Ovary (tissue), 9 donors: ENCODE results near the gene MDC1. TPM values are rescaled to one million over a fixed set of nuclear protein-coding genes. Genes with fewer than 3 reads are reported as not detected.
"Not testable (repeated sequence)": the region's sequence is repeated elsewhere in the genome, so short reads cannot be mapped to it uniquely, and the experiment has no call there.

Experiments
- DNase-seq, 5 donors: peaks; one replicate each; pipeline ENCODE4 v3.0.0-alpha.2; 2019 to 2020
- H3K27ac ChIP-seq, 2 donors: fragments of 200-600 bp; one replicate each; pipeline versions ENCODE4 v1.5.1 to v1.8.0; 2019 to 2022
- H3K27me3 ChIP-seq: fragments of 200-600 bp; one replicate; pipeline ENCODE4 v1.8.0; 2022
- H3K36me3 ChIP-seq: fragments of 200-600 bp; sonication (generic); one replicate; pipeline ENCODE4 v1.5.1; 2019
- H3K4me1 ChIP-seq: one replicate; pipeline ENCODE4 v1.8.1; 2013; ENCODE audit warnings: mild to moderate bottlenecking, moderate library complexity; ENCODE audit not compliant: insufficient read depth
- H3K4me3 ChIP-seq: fragments of 200-600 bp; sonication (generic); one replicate; pipeline ENCODE4 v1.5.1; 2017
- H3K9me3 ChIP-seq, 2 donors: fragments of 200-600 bp in 1 of 2; sonication (generic) in 1 of 2; one replicate each; pipeline versions ENCODE4 v1.5.1 to v1.8.1; 2013 to 2019; ENCODE audit warnings: mild to moderate bottlenecking in 1 of 2, moderate library complexity in 1 of 2
- EP300 ChIP-seq: sonication (generic); formaldehyde crosslinking; IDR thresholded peaks from one replicate; pipeline ENCODE4 v1.6.1; 2017; ENCODE audit warnings: antibody characterized with exemption
- POLR2A ChIP-seq: fragments of 450-650 bp; IDR thresholded peaks from one replicate; pipeline ENCODE4 v1.6.1; 2017; ENCODE audit warnings: antibody characterized with exemption, mild to moderate bottlenecking, moderate library complexity
- WGBS, 3 donors: extraction: QIAGEN DNeasy Blood & Tissue Kit in 1 of 3; methylation state at CpG; one replicate each; pipeline versions ENCODE4 v1.1.5 to v1.1.7; 2013 to 2017; 5-methylcytosine and 5-hydroxymethylcytosine counted together
- intact Hi-C, 4 donors: fragments of 100-400 bp; cut with DNase I; formaldehyde crosslinking; loops; one replicate each; pipeline versions ENCODE4 v1.11.0 to v1.15.1; 2022 to 2023
- polyA plus RNA-seq, 2 donors: library from polyadenylated mRNA; stranded (reverse); fragments of 200-250 nt in 1 of 2; fragments of 350-450 nt in 1 of 2; fragmentation: Illumina TruSeq in 1 of 2; extraction: RNeasy Lipid Tissue Mini Kit (QIAGEN cat#74804) in 1 of 2; gene quantifications; one replicate each; pipeline ENCODE4 v1.2.3, GENCODE V29; 2013 to 2014
- total RNA-seq, 7 donors: library from RNA; depleted of rRNA in 2 of 7; stranded (reverse); fragments of >200 nt in 2 of 7; fragmentation: NEBNext Ultra II Directional in 3 of 7; extraction: Animal tissue kit (Norgen Biotek cat#: 25700) in 3 of 7; gene quantifications; one replicate each; pipeline versions ENCODE4 v1.1.0 to v1.2.4, GENCODE V29; 2016 to 2023
- TF ChIP-seq, protein P1 (sequence below), 3 donors: fragments of 450-650 bp in 2 of 3; fragments of 200-600 bp in 1 of 3; IDR thresholded peaks; one replicate each; pipeline versions ENCODE4 v1.5.1 to v1.8.0; 2016 to 2022; ENCODE audit warnings: antibody characterized with exemption in 3 of 3, mild to moderate bottlenecking in 1 of 3
- donor health status: DM: no; HTN: no; CAD: no; lungs with moderate emphysema.
- donor health status: DM: no; HTN: no; CAD: no.
- donor health status: Bipolar disorder and iron deficiency.
- donor health status: DM: yes; HTN: yes; CAD: no.
- donor health status: DM: no; HTN: no; CAD: no.
- donor health status: DM: yes; HTN: yes; CAD: no.

The MDC1 gene
- total and polyA plus RNA-seq, 9 donors: 13.1 to 62.5 (median 39.2) TPM

DNA sequence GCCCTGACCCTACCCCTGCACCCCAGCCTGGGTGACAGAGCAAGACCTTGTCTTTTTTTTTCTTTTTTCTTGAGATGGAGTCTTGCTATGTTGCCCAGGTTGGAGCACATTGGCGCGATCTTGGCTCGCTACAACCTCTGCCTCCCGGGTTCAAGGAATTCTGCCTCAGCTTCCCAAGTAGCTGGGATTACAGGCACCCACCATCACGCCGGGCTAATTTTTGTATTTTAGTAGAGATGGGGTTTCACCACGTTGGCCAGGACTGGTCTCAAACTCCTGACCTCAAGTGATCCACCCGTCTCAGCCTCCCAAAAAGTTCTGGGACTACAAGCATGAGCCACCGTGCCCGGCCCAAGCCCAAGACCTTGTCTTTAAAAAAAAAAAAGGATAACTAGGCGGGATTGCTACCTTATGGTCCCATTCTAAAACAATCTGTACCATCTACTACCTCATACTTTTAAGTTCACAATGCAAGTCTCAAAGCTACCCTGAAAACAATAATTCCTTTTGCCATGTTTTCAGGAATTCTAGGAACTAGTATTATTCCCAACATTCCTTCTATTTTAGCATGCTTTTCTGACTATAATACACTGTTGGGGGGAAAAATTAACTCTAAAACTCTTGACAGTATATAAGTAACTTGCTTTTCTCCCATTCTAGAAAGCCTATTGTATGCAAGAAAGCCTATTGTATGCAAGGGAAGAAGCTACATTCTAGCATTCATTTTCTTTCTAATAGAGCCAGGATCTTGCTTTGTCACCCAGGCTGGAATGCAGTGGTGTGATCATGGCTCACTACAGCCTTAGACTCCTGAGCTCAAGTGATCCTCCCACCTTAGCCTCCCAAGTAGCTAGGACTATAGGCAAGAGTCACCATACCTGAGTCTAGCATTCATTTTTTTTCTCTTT lies 9.7 kb upstream of the MDC1 start:
- Histone ChIP-seq H3K36me3 (no peaks in the 10 kb centered on the region), H3K9me3 (no peaks in the 10 kb centered on the region), H3K4me1 (no peaks in the 10 kb centered on the region), H3K4me3 (no peak overlapping the region), H3K27me3 (no peaks in the 10 kb centered on the region), H3K27ac (no peak overlapping the region)
- TF ChIP-seq, protein P1, sequence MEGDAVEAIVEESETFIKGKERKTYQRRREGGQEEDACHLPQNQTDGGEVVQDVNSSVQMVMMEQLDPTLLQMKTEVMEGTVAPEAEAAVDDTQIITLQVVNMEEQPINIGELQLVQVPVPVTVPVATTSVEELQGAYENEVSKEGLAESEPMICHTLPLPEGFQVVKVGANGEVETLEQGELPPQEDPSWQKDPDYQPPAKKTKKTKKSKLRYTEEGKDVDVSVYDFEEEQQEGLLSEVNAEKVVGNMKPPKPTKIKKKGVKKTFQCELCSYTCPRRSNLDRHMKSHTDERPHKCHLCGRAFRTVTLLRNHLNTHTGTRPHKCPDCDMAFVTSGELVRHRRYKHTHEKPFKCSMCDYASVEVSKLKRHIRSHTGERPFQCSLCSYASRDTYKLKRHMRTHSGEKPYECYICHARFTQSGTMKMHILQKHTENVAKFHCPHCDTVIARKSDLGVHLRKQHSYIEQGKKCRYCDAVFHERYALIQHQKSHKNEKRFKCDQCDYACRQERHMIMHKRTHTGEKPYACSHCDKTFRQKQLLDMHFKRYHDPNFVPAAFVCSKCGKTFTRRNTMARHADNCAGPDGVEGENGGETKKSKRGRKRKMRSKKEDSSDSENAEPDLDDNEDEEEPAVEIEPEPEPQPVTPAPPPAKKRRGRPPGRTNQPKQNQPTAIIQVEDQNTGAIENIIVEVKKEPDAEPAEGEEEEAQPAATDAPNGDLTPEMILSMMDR (IDR thresholded peaks at IDR 0.05): no peak
- TF ChIP-seq EP300 (no peak), POLR2A (no peak)
- no peak for DNase-seq
- intact Hi-C loops: no loop called here
- 70 to 80% (median 74%) methylated on average over 11 of the region's 11 CpGs for WGBS, 3 donors

DNA sequence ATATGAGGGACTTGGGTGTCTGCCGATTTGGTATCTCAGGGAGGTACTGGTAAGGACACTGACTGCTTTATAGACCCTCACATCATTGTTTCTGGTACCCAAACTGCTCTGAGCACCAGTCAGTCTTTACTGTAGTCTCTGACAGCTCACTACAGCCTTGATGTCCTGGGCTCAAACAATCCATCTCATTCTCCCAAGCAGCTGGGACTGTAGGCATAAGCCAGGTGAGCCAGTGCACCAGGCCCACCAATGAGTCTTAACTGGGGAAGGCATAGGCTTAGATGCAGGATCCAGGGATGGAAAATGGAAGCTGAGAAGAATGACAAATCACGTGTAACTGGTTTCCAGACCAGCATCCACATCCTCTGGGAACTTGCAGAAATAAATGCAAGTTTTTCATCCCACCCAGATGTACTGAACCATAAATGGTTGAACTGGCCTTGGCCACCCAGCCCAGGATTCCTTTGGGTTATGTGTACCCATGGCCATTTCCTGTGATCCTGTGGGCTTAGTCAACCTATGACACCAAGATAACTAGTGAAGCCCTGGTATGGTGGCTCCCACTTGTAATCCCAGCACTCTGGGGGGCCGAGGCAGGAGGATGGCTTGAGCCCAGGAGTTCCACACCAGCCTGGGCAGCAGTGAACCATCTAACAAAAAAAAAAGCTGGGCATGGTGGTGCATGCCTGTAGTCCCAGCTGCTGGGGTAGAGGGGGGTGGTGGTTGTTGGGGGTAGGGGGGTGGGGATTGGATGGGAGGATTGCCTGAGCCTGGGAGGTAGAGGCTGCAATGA lies 8.8 kb upstream of the MDC1 start:
- Histone ChIP-seq H3K4me1 (no peaks in the 10 kb centered on the region), H3K36me3 (no peaks in the 10 kb centered on the region), H3K4me3 (no peak overlapping the region), H3K9me3 (no peaks in the 10 kb centered on the region), H3K27me3 (no peaks in the 10 kb centered on the region), H3K27ac (no peak overlapping the region)
- WGBS, 3 donors: 20 to 33% (median 32%) methylated on average over 3 of the region's 3 CpGs
- intact Hi-C loops: no loop called here
- TF ChIP-seq POLR2A (no peak), EP300 (no peak)
- TF ChIP-seq, protein P1 (IDR thresholded peaks at IDR 0.05): no peak
- no peak for DNase-seq

DNA sequence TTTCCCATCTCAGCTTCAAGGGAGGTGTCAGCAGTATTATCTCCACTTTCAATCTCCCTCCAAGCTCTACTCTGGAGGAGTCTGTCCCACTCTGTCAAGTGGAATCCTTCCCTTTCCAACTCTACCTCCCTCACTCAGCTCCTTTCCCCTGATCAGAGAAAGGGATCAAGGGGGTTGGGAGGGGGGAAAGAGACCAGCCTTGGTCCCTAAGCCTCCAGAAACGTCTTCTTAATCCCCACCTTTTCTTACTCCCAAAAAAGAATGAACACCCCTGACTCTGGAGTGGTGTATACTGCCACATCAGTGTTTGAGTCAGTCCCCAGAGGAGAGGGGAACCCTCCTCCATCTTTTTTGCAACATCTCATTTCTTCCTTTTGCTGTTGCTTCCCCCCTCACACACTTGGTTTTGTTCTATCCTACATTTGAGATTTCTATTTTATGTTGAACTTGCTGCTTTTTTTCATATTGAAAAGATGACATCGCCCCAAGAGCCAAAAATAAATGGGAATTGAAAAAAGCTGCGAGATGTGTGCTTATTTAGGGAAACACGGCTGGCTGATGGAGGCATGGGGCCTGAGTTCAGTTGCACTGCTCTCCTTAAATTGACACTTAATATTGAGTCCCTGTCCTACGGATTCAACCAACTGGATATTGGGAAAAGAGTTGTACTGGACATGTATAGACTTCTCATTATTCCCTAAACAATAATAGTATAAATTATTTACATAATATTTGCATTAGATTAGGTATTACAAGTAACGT lies 8.0 kb upstream of the MDC1 start:
- H3K27me3 ChIP-seq: no peaks in the 10 kb centered on the region
- no peaks in the 10 kb centered on the region for H3K9me3 ChIP-seq
- no peak overlapping the region for H3K4me3 ChIP-seq
- TF ChIP-seq, protein P1 (IDR thresholded peaks at IDR 0.05): no peak
- TF ChIP-seq EP300 (no peak), POLR2A (no peak)
- no peak for DNase-seq
- H3K4me1 ChIP-seq: no peaks in the 10 kb centered on the region
- H3K36me3 ChIP-seq: no peaks in the 10 kb centered on the region
- intact Hi-C loops: no loop called here
- H3K27ac ChIP-seq: no peak overlapping the region
- 29 to 33% (median 32%) methylated on average over 6 of the region's 6 CpGs for WGBS, 3 donors

DNA sequence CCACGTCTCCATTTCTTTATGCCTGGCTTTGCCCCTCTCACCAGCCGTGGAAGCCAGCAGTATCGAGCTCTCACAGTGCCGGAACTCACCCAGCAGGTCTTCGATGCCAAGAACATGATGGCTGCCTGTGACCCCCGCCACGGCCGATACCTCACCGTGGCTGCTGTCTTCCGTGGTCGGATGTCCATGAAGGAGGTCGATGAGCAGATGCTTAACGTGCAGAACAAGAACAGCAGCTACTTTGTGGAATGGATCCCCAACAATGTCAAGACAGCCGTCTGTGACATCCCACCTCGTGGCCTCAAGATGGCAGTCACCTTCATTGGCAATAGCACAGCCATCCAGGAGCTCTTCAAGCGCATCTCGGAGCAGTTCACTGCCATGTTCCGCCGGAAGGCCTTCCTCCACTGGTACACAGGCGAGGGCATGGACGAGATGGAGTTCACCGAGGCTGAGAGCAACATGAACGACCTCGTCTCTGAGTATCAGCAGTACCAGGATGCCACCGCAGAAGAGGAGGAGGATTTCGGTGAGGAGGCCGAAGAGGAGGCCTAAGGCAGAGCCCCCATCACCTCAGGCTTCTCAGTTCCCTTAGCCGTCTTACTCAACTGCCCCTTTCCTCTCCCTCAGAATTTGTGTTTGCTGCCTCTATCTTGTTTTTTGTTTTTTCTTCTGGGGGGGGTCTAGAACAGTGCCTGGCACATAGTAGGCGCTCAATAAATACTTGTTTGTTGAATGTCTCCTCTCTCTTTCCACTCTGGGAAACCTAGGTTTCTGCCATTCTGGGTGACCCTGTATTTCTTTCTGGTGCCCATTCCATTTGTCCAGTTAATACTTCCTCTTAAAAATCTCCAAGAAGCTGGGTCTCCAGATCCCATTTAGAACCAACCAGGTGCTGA lies 7.0 kb upstream of the MDC1 start:
- H3K4me1 ChIP-seq, H3K9me3 ChIP-seq, H3K27me3 ChIP-seq, H3K36me3 ChIP-seq, H3K27ac ChIP-seq, H3K4me3 ChIP-seq, DNase-seq: not testable (repeated sequence)
- WGBS, 3 donors: 32 to 39% (median 33%) methylated on average over 29 of the region's 29 CpGs
- intact Hi-C loops: loop anchor here in 3 of 4 donors (2.0 kb wide), 2 partner anchors 43 to 45 kb away; no protein-coding TSS in a partner anchor

DNA sequence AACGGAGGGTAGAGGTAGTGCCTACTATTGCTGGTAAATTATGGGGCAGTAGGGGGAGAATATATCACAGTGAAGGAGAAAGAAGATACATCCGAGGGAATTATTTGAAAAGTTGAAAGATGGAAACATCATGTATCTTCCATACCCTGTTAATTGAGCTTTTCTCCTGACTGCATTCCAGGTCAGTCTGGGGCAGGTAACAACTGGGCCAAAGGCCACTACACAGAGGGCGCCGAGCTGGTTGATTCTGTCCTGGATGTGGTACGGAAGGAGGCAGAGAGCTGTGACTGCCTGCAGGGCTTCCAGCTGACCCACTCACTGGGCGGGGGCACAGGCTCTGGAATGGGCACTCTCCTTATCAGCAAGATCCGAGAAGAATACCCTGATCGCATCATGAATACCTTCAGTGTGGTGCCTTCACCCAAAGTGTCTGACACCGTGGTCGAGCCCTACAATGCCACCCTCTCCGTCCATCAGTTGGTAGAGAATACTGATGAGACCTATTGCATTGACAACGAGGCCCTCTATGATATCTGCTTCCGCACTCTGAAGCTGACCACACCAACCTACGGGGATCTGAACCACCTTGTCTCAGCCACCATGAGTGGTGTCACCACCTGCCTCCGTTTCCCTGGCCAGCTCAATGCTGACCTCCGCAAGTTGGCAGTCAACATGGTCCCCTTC lies 6.2 kb upstream of the MDC1 start:
- not testable (repeated sequence) for H3K27ac ChIP-seq, H3K9me3 ChIP-seq, H3K36me3 ChIP-seq, H3K4me1 ChIP-seq, DNase-seq, H3K27me3 ChIP-seq, H3K4me3 ChIP-seq
- WGBS, 3 donors: 38 to 41% (median 39%) methylated on average over 16 of the region's 16 CpGs
- intact Hi-C loops: loop anchor here in 3 of 4 donors (2.0 kb wide), 2 partner anchors 42 to 44 kb away; no protein-coding TSS in a partner anchor
